Endodermal cell (in vitro differentiated cells): ENCODE measurements around the gene CLSTN2. TPM values are rescaled to one million over a fixed set of nuclear protein-coding genes. Genes with fewer than 3 reads are reported as not detected.

ENCODE experiments used
- DNase-seq: peaks from one replicate; pipeline ENCODE4 v3.0.0-alpha.2; 2017
- H3K27ac ChIP-seq: 2 replicates; pipeline ENCODE4 v1.5.1; 2013; ENCODE audit warnings: mild to moderate bottlenecking, low read depth, low read length, moderate library complexity
- H3K27me3 ChIP-seq: 2 replicates; pipeline ENCODE4 v1.6.1; 2013; ENCODE audit warnings: mild to moderate bottlenecking, low read length, moderate library complexity; ENCODE audit not compliant: insufficient read depth, control insufficient read depth, poor library complexity, severe bottlenecking
- H3K36me3 ChIP-seq: 2 replicates; pipeline ENCODE4 v1.7.0; 2013; ENCODE audit warnings: mild to moderate bottlenecking, low read length, moderate library complexity; ENCODE audit not compliant: control insufficient read depth, insufficient read depth
- H3K4me1 ChIP-seq: one replicate; pipeline ENCODE4 v1.7.0; 2013; ENCODE audit warnings: low read length; ENCODE audit not compliant: control insufficient read depth, insufficient read depth
- H3K4me3 ChIP-seq: 2 replicates; pipeline ENCODE4 v1.5.1; 2013; ENCODE audit warnings: mild to moderate bottlenecking, low read length, moderate library complexity
- H3K9ac ChIP-seq: 2 replicates; pipeline ENCODE4 v1.6.1; 2013; ENCODE audit warnings: mild to moderate bottlenecking, low read length, moderate library complexity; ENCODE audit not compliant: poor library complexity, severe bottlenecking; ENCODE audit errors: extremely low read depth
- H3K9me3 ChIP-seq: 2 replicates; pipeline ENCODE4 v1.6.1; 2013; ENCODE audit warnings: mild to moderate bottlenecking, low read length, moderate library complexity; ENCODE audit not compliant: control insufficient read depth
- H3K27ac Mint-ChIP-seq: 2 replicates; pipeline ENCODE4 v1.8.0; 2020; ENCODE audit warnings: mixed read lengths
- H3K27me3 Mint-ChIP-seq: 2 replicates; pipeline ENCODE4 v1.8.0; 2021; ENCODE audit warnings: mild to moderate bottlenecking, mixed read lengths; ENCODE audit not compliant: insufficient read depth
- H3K36me3 Mint-ChIP-seq: 2 replicates; pipeline ENCODE4 v1.8.0; 2020; ENCODE audit warnings: low read depth, mixed read lengths
- H3K4me1 Mint-ChIP-seq: 2 replicates; pipeline ENCODE4 v1.8.0; 2020; ENCODE audit warnings: mixed read lengths
- H3K4me3 Mint-ChIP-seq: 2 replicates; pipeline ENCODE4 v1.8.0; 2020; ENCODE audit warnings: mild to moderate bottlenecking, moderate library complexity, mixed read lengths
- H3K9me3 Mint-ChIP-seq: 2 replicates; pipeline ENCODE4 v1.8.0; 2020; ENCODE audit warnings: mild to moderate bottlenecking, mixed read lengths
- CTCF ChIP-seq: fragments of 200-600 bp; sonication (generic); conservative IDR thresholded peaks from 2 replicates; pipeline ENCODE4 v1.5.0; 2021; ENCODE audit warnings: antibody characterized with exemption, mild to moderate bottlenecking
- WGBS, 2 experiments: methylation state at CpG; one replicate each; pipeline versions ENCODE4 v1.1.5 to v1.1.7; 2013; ENCODE audit warnings: missing lambda C conversion rate in 2 of 2, mixed read lengths in 1 of 2; ENCODE audit not compliant: insufficient coverage in 1 of 2, insufficient read length in 1 of 2; 5-methylcytosine and 5-hydroxymethylcytosine counted together
- total RNA-seq, 2 donors: library from RNA; stranded (reverse); fragmentation: NEBNext Ultra II Directional in 1 of 2; extraction: Animal tissue kit (Norgen Biotek cat#: 25700) in 1 of 2; gene quantifications; 2 replicates in 1 of 2; 3 replicates in 1 of 2; pipeline ENCODE4 v1.2.1, GENCODE V29; 2021

CLSTN2 gene
- total RNA-seq, 2 donors from 2014 or later = 0.13 to 0.42 TPM

DNA sequence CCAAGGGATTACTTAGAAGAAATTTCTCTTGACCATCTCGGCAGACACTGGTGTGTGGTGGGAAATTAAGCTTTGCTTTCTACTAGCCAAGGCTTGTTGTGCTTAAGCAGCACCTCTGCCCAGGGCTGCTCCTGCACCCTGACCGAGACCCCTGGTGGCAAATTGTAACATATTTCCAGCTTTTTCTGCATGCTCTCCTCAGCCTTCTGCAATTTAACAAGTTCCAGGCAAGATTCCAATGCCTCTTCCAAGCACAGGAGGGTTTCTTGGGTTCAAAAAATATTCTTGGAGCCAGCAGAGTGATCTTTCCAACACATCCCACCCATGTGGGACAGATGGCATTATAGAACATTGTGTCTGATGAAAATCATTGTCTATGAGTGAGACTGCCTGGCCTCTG, 210.5 kb downstream of the CLSTN2 start:
- DNase-seq = no peak
- peaks cover 18% of the 10 kb centered on the region for H3K4me1 Mint-ChIP-seq
- Histone ChIP-seq H3K36me3 (no peaks in the 10 kb centered on the region), H3K4me1 (peaks cover 14% of the 10 kb centered on the region), H3K9ac (no peak overlapping the region), H3K9me3 (no peaks in the 10 kb centered on the region), H3K4me3 (no peak overlapping the region), H3K27ac (no peak overlapping the region), H3K27me3 (peaks cover 9% of the 10 kb centered on the region)
- H3K27ac Mint-ChIP-seq = no peak overlapping the region
- peaks cover 60% of the 10 kb centered on the region for H3K27me3 Mint-ChIP-seq
- H3K9me3 Mint-ChIP-seq = no peaks in the 10 kb centered on the region
- peak; percentile 65 for TF ChIP-seq CTCF
- no peak overlapping the region for H3K4me3 Mint-ChIP-seq
- 82 to 87% methylated on average over 2 of the region's 2 CpGs for WGBS, 2 experiments
- no peaks in the 10 kb centered on the region for H3K36me3 Mint-ChIP-seq

- Mint-ChIP-seq H3K36me3 (no peaks in the 10 kb centered on the region), H3K27ac (no peak overlapping the region), H3K27me3 (peaks cover 51% of the 10 kb centered on the region), H3K4me1 (peaks cover 25% of the 10 kb centered on the region), H3K9me3 (no peaks in the 10 kb centered on the region), H3K4me3 (no peak overlapping the region)
- no peak overlapping the region for H3K9ac ChIP-seq
- H3K4me1 ChIP-seq = peaks cover 14% of the 10 kb centered on the region
- H3K27me3 ChIP-seq = peaks cover 9% of the 10 kb centered on the region
- TF ChIP-seq CTCF = no peak
- no peak for DNase-seq
- H3K4me3 ChIP-seq = no peak overlapping the region
- H3K36me3 ChIP-seq = no peaks in the 10 kb centered on the region
- H3K9me3 ChIP-seq = no peaks in the 10 kb centered on the region
- H3K27ac ChIP-seq = no peak overlapping the region
Observed at GRCh38 chr3:140146668-140147067, 211.7 kb downstream of the CLSTN2 start.

- Histone ChIP-seq H3K4me3 (no peak overlapping the region), H3K27me3 (peaks cover 9% of the 10 kb centered on the region), H3K27ac (no peak overlapping the region), H3K9ac (no peak overlapping the region), H3K36me3 (no peaks in the 10 kb centered on the region), H3K9me3 (no peaks in the 10 kb centered on the region), H3K4me1 (peaks cover 11% of the 10 kb centered on the region)
- Mint-ChIP-seq H3K27ac (no peak overlapping the region), H3K9me3 (no peaks in the 10 kb centered on the region), H3K4me1 (peaks cover 25% of the 10 kb centered on the region), H3K4me3 (no peak overlapping the region), H3K27me3 (peaks cover 46% of the 10 kb centered on the region), H3K36me3 (no peaks in the 10 kb centered on the region)
- 94 to 100% methylated on average over 2 to 4 of the region's 4 CpGs for WGBS, 2 experiments
- DNase-seq = no peak
- TF ChIP-seq CTCF = no peak
Observed at GRCh38 chr3:140147965-140148490, 213.0 kb downstream of the CLSTN2 start.
